Spleen (tissue), 11 donors: ENCODE data around the gene SMIM5. TPM values are rescaled to one million over a fixed set of nuclear protein-coding genes. Genes with fewer than 3 reads are reported as not detected.
A peak's percentile ranks its signal among the peaks of the same experiment; 100 is the strongest.

Experiments used
- DNase-seq: peaks from one replicate; pipeline ENCODE4 v3.0.0-alpha.2; 2020
- H3K27ac ChIP-seq, 8 donors: fragments of 200-600 bp; sonication (generic) in 7 of 8; 1 replicate in 4 of 8; 2 replicates in 4 of 8; pipeline versions ENCODE4 v1.5.0 to v1.8.0; 2016 to 2021; ENCODE audit warnings: inconsistent platforms in 4 of 8, mild to moderate bottlenecking in 4 of 8, moderate library complexity in 1 of 8
- H3K27me3 ChIP-seq, 7 donors: fragments of 200-600 bp; sonication (generic) in 6 of 7; replicated peaks in 1 of 7; 1 replicate in 4 of 7; 2 replicates in 3 of 7; pipeline versions ENCODE4 v1.5.0 to v1.8.0; 2016 to 2021; ENCODE audit warnings: inconsistent platforms in 3 of 7, mild to moderate bottlenecking in 1 of 7
- H3K36me3 ChIP-seq, 6 donors: fragments of 200-600 bp; sonication (generic) in 5 of 6; 1 replicate in 4 of 6; 2 replicates in 2 of 6; pipeline versions ENCODE4 v1.5.0 to v1.8.0; 2016 to 2021; ENCODE audit warnings: inconsistent platforms in 2 of 6
- H3K4me1 ChIP-seq, 6 donors: fragments of 200-600 bp; sonication (generic) in 5 of 6; 1 replicate in 3 of 6; 2 replicates in 3 of 6; pipeline versions ENCODE4 v1.5.0 to v1.8.0; 2016 to 2021; ENCODE audit warnings: inconsistent platforms in 3 of 6
- H3K4me3 ChIP-seq, 8 donors: fragments of 200-600 bp; sonication (generic) in 7 of 8; 1 replicate in 4 of 8; 2 replicates in 4 of 8; pipeline versions ENCODE4 v1.5.0 to v1.8.0; 2016 to 2021; ENCODE audit warnings: inconsistent platforms in 4 of 8, mild to moderate bottlenecking in 4 of 8, moderate library complexity in 2 of 8
- H3K9me3 ChIP-seq, 8 donors: fragments of 200-600 bp; sonication (generic) in 7 of 8; 1 replicate in 4 of 8; 2 replicates in 4 of 8; pipeline versions ENCODE4 v1.5.0 to v1.8.0; 2016 to 2021; ENCODE audit warnings: inconsistent platforms in 4 of 8
- CTCF ChIP-seq, 11 experiments: fragments of 200-600 bp in 7 of 11; fragments of 450-650 bp in 4 of 11; sonication (generic) in 4 of 11; IDR thresholded peaks in 8 of 11; conservative IDR thresholded peaks in 3 of 11; 1 replicate in 7 of 11; 2 replicates in 4 of 11; pipeline versions ENCODE4 v1.4.0 to v1.8.0; 2016 to 2021; ENCODE audit warnings: antibody characterized with exemption in 11 of 11, inconsistent platforms in 4 of 11, mild to moderate bottlenecking in 1 of 11
- POLR2A ChIP-seq, 3 donors: fragments of 450-650 bp; IDR thresholded peaks; one replicate each; pipeline ENCODE4 v1.5.1; 2017; ENCODE audit warnings: antibody characterized with exemption in 3 of 3, mild to moderate bottlenecking in 1 of 3
- POLR2AphosphoS5 ChIP-seq, 3 donors: sonication (generic); formaldehyde crosslinking; IDR thresholded peaks; one replicate each; pipeline ENCODE4 v1.5.1; 2017; ENCODE audit warnings: antibody characterized with exemption in 3 of 3
- WGBS, 5 donors: extraction: QIAGEN DNeasy Blood & Tissue Kit in 3 of 5; methylation state at CpG; one replicate each; pipeline versions ENCODE4 v1.1.5 to v1.1.7; 2013 to 2018; 5-methylcytosine and 5-hydroxymethylcytosine counted together
- intact Hi-C: fragments of 100-400 bp; cut with DNase I; formaldehyde crosslinking; loops from one replicate; pipeline ENCODE4 v1.15.0; 2023; ENCODE audit warnings: low total_unique reads
- polyA plus RNA-seq, 3 donors: library from polyadenylated mRNA; stranded (reverse); fragments of 200-250 nt; gene quantifications; one replicate each; pipeline ENCODE4 v1.2.1, GENCODE V29; 2013
- total RNA-seq, 7 donors: library from RNA; depleted of rRNA in 3 of 7; stranded (reverse); fragments of >200 nt in 3 of 7; fragmentation: NEBNext Ultra II Directional in 4 of 7; extraction: Animal tissue kit (Norgen Biotek cat#: 25700) in 4 of 7; gene quantifications; one replicate each; pipeline versions ENCODE4 v1.1.0 to v1.2.1, GENCODE V29; 2016 to 2021
- donor health status: healthy with polysubstance abuse.
- donor health status: DM: no; HTN: no; CAD: no; lungs with moderate emphysema.
- donor health status: DM: no; HTN: no; CAD: no.
- donor health status: Bipolar disorder and iron deficiency.
- donor health status: healthy.
- donor health status: DM: no; HTN: no; CAD: no.
- donor health status: DM: yes; HTN: yes; CAD: no.

SMIM5 gene
- total and polyA plus RNA-seq, 10 donors: 2.1 to 5.1 (median 3.7) TPM

GRCh38 chr17:75652934-75653549 is 19.8 kb downstream of the SMIM5 start:
- no peak overlapping the region for H3K4me3 ChIP-seq
- no peak for TF ChIP-seq POLR2A (IDR thresholded peaks at IDR 0.05)
- peak in 10 of 11 experiments; percentile 16 to 76 (median 58) for TF ChIP-seq CTCF (IDR thresholded peaks at IDR 0.05 in 8 of 11, conservative IDR thresholded peaks at IDR 0.05 in 3 of 11)
- peaks cover 0 to 100% (median 45%) of the 10 kb centered on the region in 6 donors for H3K36me3 ChIP-seq
- no peak overlapping the region for H3K27ac ChIP-seq
- H3K27me3 ChIP-seq: no peaks in the 10 kb centered on the region
- H3K4me1 ChIP-seq: peaks cover 0 to 23% (median 4%) of the 10 kb centered on the region in 6 donors
- no peak for DNase-seq
- no peaks in the 10 kb centered on the region for H3K9me3 ChIP-seq
- intact Hi-C loops: no loop called here
- whole genome bisulfite sequencing, 5 donors: 48 to 63% (median 58%) methylated on average over 6 of the region's 6 CpGs

- Histone ChIP-seq H3K4me1 (peaks cover 0 to 23% (median 4%) of the 10 kb centered on the region in 6 donors), H3K27ac (peak overlapping the region in 3 of 8 donors; percentile 5 to 48 (median 22)), H3K36me3 (peaks cover 0 to 100% (median 44%) of the 10 kb centered on the region in 6 donors), H3K9me3 (no peaks in the 10 kb centered on the region), H3K27me3 (no peaks in the 10 kb centered on the region), H3K4me3 (no peak overlapping the region)
- intact Hi-C loops: no loop called here
- no peak for DNase-seq
- WGBS, 5 donors: 39 to 72% (median 57%) methylated on average over 2 of the region's 2 CpGs
- TF ChIP-seq CTCF (IDR thresholded peaks at IDR 0.05 in 8 of 11, conservative IDR thresholded peaks at IDR 0.05 in 3 of 11): no peak
- no peak for TF ChIP-seq POLR2AphosphoS5 (IDR thresholded peaks at IDR 0.05)
Measured at GRCh38 chr17:75654176-75654575, 20.9 kb downstream of the SMIM5 start.

GRCh38 chr17:75658237-75658636 is 25.0 kb downstream of the SMIM5 start:
- TF ChIP-seq POLR2AphosphoS5 (IDR thresholded peaks at IDR 0.05): no peak
- TF ChIP-seq CTCF (IDR thresholded peaks at IDR 0.05 in 8 of 11, conservative IDR thresholded peaks at IDR 0.05 in 3 of 11): no peak
- no peak for TF ChIP-seq POLR2A (IDR thresholded peaks at IDR 0.05)
- WGBS, 5 donors: 83 to 93% (median 89%) methylated on average over 3 to 5 of the region's 5 CpGs
- H3K36me3 ChIP-seq: peaks cover 0 to 99% (median 45%) of the 10 kb centered on the region in 6 donors
- peaks cover 0 to 16% (median 0%) of the 10 kb centered on the region in 6 donors for H3K4me1 ChIP-seq
- intact Hi-C loops: no loop called here
- H3K4me3 ChIP-seq: no peak overlapping the region
- no peak for DNase-seq
- H3K27me3 ChIP-seq: no peaks in the 10 kb centered on the region
- no peak overlapping the region for H3K27ac ChIP-seq
- no peaks in the 10 kb centered on the region for H3K9me3 ChIP-seq

DNA sequence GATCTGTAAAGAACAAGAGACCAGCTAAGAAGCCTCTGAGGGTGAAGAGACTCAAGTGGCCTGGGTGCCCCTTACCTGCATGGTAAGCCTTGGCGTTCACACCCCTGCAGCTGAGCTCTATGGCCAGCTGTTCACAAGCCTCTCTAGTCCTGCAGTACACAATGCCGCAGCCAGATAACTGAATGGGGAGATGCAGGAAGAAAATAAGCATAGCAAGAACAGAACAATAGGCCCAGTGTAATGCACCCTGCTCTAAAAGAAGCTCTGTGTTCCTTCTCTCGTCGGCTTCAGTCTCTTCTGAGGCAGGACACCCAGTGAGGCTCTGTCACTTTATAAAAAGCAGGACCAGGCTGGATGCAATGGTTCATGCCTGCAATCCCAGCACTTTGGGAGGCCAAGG is 28.3 kb downstream of the SMIM5 start:
- Histone ChIP-seq H3K36me3 (peaks cover 0 to 78% (median 41%) of the 10 kb centered on the region in 6 donors), H3K4me1 (peaks cover 11 to 36% (median 19%) of the 10 kb centered on the region in 6 donors), H3K27ac (no peak overlapping the region), H3K4me3 (no peak overlapping the region), H3K9me3 (no peaks in the 10 kb centered on the region), H3K27me3 (no peaks in the 10 kb centered on the region)
- TF ChIP-seq CTCF (IDR thresholded peaks at IDR 0.05 in 8 of 11, conservative IDR thresholded peaks at IDR 0.05 in 3 of 11): no peak
- no peak for TF ChIP-seq POLR2AphosphoS5 (IDR thresholded peaks at IDR 0.05)
- TF ChIP-seq POLR2A (IDR thresholded peaks at IDR 0.05): no peak
- no peak for DNase-seq
- intact Hi-C loops: no loop called here
- 92 to 98% (median 94%) methylated on average over 4 of the region's 4 CpGs for WGBS, 5 donors
